ENCODE measurements around the gene RPIA. TPM values are rescaled to one million over a fixed set of nuclear protein-coding genes. Genes with fewer than 3 reads are reported as not detected.

RPIA gene
- total RNA-seq, 2 donors from 2014 or later, result 13.7 to 17.0 TPM

GRCh38 chr2:88680916-88681315 is 10.6 kb upstream of the RPIA start:
- ATAC-seq, result no peak

GRCh38 chr2:88683160-88684021 is 8.1 kb upstream of the RPIA start:
- intact Hi-C loops (cut with DNase I), result no loop called here
- no peak for DNase-seq
- no peak for ATAC-seq

More at GRCh38 chr2:88680916-88681315, 10.6 kb upstream of the RPIA start:
- no peak for DNase-seq
- intact Hi-C loops (cut with DNase I), result no loop called here

DNA sequence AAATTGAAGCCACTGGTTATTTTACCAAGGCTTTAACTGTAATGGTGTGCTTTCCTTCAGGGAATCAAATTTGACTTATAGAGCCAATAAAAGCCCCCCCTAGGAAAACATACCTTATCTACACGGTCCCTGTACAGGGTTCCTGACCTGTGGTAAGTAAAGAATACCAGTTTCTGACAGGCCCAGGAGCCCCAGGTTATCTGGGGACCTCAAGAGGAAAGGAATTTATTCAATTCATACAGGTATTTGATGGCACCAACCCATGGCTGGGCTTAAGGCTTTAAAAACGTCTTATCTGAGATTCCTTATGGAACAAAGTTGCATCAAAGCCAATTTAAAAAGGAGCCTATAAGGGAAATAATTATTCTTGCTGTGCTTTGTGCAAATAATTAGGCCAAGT is 7.0 kb upstream of the RPIA start:
- intact Hi-C loops (cut with DNase I), result no loop called here
- ATAC-seq (no peak), DNase-seq (no peak)

GRCh38 chr2:88686320-88686719 is 5.2 kb upstream of the RPIA start:
- DNase-seq, result no peak
- intact Hi-C loops (cut with DNase I), result no loop called here
- no peak for ATAC-seq

DNA sequence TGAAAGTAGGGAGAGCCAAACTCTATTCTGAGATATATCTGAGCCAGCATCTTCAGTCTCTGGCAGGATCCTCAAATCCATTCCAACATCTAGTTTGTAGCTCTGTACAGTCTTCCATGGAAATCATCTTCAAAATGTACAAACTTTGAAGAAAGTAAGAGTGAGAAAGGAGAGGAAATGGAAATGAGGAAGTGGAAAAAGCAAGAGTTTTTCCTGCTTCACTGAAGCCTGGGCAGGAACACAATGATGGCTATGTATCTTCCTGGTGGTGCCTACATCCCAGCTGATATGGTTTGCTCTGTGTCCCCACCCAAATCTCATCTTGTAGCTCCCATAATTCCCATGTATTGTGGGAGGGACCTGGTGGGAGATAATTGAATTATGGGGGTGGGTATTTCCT is 4.1 kb upstream of the RPIA start:
- ATAC-seq (no peak), DNase-seq (no peak)
- intact Hi-C loops (cut with DNase I), result no loop called here

- ATAC-seq (peak in 1 of 2 donors; percentile 29), DNase-seq (peak; percentile 49)
- intact Hi-C loops (cut with DNase I), result no loop called here
Measured at GRCh38 chr2:88690591-88691338, 708 bp upstream of the RPIA start.

DNA sequence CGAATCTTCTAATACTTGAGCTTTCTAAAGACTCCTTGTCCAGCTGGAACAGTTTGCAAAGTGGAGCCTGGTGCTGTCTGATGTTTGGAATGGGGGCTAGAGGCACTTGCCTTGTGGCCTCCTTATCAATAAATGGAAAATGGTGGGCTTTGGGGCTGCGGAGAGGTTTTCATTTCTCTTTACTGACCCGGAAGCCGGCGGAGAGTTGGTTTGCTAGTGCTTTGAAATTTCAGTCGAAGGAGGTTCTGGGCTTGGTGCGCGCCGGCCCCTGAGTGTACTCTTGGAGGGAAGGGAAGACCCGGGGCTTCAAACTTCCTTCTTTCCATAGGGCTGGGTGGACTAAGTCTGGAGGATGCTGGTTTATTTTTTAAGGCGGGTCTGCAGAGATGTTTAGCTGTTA is 714 bp downstream of the RPIA start:
- ATAC-seq (peak in 1 of 2 donors; percentile 3), DNase-seq (peak; percentile 27)
- intact Hi-C loops (cut with DNase I), result no loop called here

- intact Hi-C loops (cut with DNase I), result no loop called here
- DNase-seq, result no peak
- no peak for ATAC-seq
Measured at GRCh38 chr2:88693911-88694414, 2.5 kb downstream of the RPIA start.

DNA sequence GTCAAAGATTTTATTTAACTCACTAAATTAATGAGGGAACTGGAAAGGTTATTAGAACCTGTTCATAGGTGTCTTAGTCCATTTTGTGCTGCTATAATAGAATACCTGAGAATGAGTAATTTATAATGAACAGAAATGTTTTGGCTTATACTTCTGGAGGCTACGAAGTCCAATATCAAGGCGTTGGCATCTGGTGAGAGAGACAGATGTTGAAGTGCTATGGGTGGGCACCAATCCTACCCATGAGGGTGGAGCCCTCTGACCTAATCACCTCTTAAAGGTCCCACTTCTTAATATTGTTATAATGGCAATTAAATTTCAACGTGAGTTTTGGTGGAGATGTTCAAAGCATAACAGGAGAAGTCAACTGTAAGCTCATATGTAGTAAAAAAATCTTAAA is 5.1 kb downstream of the RPIA start:
- intact Hi-C loops (cut with DNase I), result no loop called here
- DNase-seq (no peak), ATAC-seq (no peak)

DNA sequence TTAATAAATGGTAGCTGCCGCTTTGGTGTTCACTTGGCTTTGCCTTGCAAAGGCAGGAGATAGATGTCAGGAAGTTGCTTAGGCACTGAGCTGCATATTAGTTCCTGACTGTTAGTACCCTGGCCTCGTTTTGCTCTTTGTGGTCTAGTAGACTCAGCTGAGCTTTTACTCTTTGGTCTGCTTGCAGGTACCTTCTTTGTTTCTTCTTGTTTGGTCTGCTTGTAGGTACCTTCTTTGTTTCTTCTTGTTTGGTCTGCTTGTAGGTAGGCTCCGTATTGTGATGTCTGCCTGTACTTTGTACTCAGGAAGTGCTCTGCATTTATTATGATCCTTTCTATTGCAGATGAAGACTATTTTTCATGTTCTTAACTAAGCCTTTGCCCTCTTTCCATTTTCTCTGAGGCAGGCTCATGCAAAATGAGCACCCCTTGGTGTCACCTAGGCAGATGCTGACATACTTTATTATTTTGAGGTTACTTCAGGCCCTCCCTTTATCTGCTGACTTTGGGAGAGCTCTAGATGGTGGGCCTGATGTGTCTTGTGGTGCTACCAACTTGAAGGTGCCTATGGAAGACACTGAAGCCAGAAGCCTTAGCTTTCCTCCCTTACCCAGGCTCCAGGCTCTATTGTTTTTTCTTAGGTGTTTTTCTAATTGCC is 6.0 kb downstream of the RPIA start:
- DNase-seq (no peak), ATAC-seq (no peak)
- intact Hi-C loops (cut with DNase I), result no loop called here

DNA sequence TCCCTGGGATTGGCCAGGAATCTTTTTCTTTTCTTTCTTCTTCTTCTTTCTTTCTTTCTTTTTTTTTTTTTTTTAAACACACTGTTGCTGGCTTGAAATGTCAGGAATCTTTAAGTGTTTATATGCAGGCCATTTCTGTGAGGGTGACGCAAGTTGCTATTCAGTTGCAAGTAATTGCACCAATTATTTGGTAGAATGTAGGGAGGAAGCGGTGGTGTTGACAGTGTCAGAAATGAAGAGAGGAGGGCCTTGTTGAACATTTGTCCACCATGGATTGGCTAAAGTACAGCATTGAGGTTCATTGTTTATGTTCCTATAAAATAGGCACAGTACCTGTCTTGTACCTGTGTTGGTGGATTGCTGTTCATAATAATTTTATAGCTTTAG is 6.5 kb downstream of the RPIA start:
- ATAC-seq, result no peak

GRCh38 chr2:88698498-88699233 is 7.2 kb downstream of the RPIA start:
- ATAC-seq, result no peak
- no peak for DNase-seq
- intact Hi-C loops (cut with DNase I), result no loop called here

More for the DNA sequence above, 6.5 kb downstream of the RPIA start:
- no peak for DNase-seq
- intact Hi-C loops (cut with DNase I), result no loop called here

- DNase-seq, result no peak
- intact Hi-C loops (cut with DNase I), result no loop called here
- ATAC-seq, result no peak
Measured at GRCh38 chr2:88707003-88707402, 15.5 kb downstream of the RPIA start.

DNA sequence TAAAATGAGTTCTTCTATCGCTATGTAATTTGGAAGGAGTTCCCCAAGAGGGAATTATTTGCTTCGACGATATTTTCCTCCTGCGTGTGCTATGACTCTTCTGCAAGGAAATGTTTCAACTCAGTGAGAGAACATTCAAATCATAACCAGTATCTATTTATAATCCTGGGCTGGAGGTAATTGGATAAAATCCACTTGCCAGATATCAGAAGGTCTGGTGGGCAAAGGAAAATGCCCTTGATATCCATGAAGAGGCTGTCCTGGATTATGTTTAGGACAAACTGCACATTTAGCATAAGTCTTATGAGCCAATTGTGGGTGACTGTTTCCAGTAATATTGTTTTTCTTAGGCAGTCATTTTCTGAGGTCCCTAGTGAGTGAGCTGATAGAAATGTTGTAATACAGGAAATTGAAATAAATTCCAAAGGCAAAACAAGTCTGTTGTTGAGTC is 17.7 kb downstream of the RPIA start:
- peak; percentile 41 to 72 for ATAC-seq
- no peak for DNase-seq
- intact Hi-C loops (cut with DNase I), result no loop called here

GRCh38 chr2:88711289-88711688 is 19.8 kb downstream of the RPIA start:
- intact Hi-C loops (cut with DNase I), result no loop called here
- DNase-seq (no peak), ATAC-seq (no peak)

- DNase-seq (no peak), ATAC-seq (no peak)
- intact Hi-C loops (cut with DNase I), result no loop called here
Measured at GRCh38 chr2:88711897-88712296, 20.4 kb downstream of the RPIA start.

DNA sequence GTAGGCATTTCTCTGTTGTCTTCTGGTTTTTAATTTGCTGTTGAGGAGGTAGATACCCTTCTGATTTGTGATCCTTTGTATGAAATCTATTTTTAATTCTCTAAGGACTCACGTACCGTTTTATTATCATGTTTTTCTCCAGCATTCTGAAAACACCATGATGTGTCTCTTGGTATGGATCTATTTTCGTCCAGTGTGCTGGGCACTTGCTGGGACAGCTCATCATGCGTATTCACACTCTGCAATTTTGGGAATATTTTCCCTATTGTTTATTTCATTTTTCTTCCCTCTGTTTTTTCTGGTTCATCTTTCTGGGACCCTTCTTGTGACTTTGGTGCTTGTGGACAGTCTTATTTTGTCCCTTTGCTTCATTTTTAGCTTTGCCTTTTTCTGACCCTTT is 21.9 kb downstream of the RPIA start:
- DNase-seq (no peak), ATAC-seq (peak in 1 of 2 donors; percentile 21)
- intact Hi-C loops (cut with DNase I), result no loop called here

- DNase-seq (no peak), ATAC-seq (no peak)
- intact Hi-C loops (cut with DNase I), result no loop called here
Measured at GRCh38 chr2:88714667-88715066, 23.2 kb downstream of the RPIA start.

- no peak for ATAC-seq
- no peak for DNase-seq
- intact Hi-C loops (cut with DNase I), result no loop called here
Measured at GRCh38 chr2:88720399-88720798, 28.9 kb downstream of the RPIA start.

All from left cardiac atrium (tissue), 4 donors.